GM12875 (cell line): ENCODE results near the gene TRAF6.
"Not testable (repeated sequence)": the region's sequence is repeated elsewhere in the genome, so short reads cannot be mapped to it uniquely, and the experiment has no call there.

Experiments used
- H3K4me3 ChIP-seq: one replicate; pipeline ENCODE4 v1.5.1; 2011; ENCODE audit warnings: low read depth, low read length, control low read depth
- TF ChIP-seq, protein P1 (sequence below): IDR thresholded peaks from 2 replicates; pipeline ENCODE4 v1.5.1; 2011; ENCODE audit warnings: low read depth, mild to moderate bottlenecking, control low read depth, inconsistent platforms, low read length, moderate library complexity, borderline replicate concordance; ENCODE audit not compliant: insufficient read depth

Gene TRAF6

DNA sequence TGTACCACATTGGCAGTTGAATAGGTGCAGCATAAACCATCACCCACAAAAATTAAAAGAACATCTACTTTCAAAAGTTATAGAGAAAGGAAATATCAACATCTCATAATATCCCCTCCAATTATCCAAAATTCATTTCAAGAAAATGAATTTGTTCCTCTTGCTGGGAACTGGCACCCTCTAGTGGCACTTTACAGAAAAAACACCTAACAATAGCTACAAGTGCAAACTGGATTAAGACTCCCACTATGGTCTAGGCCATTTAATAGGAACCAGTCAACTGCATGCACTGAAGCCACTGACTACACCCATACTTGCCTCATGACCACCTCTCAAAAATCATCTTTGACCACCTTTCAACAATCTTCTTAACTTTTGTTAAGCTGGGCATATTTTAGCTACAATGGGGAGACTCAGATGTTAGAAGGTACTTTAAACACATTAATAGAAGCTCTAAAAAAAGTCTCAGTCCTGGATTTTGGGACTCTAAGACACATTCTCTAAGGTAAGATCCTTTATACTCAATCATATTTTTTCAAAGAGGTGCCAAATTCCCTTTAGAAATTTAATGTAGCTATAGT lies 17.3 kb downstream of the TRAF6 start:
- TF ChIP-seq, protein P1, sequence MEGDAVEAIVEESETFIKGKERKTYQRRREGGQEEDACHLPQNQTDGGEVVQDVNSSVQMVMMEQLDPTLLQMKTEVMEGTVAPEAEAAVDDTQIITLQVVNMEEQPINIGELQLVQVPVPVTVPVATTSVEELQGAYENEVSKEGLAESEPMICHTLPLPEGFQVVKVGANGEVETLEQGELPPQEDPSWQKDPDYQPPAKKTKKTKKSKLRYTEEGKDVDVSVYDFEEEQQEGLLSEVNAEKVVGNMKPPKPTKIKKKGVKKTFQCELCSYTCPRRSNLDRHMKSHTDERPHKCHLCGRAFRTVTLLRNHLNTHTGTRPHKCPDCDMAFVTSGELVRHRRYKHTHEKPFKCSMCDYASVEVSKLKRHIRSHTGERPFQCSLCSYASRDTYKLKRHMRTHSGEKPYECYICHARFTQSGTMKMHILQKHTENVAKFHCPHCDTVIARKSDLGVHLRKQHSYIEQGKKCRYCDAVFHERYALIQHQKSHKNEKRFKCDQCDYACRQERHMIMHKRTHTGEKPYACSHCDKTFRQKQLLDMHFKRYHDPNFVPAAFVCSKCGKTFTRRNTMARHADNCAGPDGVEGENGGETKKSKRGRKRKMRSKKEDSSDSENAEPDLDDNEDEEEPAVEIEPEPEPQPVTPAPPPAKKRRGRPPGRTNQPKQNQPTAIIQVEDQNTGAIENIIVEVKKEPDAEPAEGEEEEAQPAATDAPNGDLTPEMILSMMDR, result peak; percentile 61
- no peak overlapping the region for H3K4me3 ChIP-seq

DNA sequence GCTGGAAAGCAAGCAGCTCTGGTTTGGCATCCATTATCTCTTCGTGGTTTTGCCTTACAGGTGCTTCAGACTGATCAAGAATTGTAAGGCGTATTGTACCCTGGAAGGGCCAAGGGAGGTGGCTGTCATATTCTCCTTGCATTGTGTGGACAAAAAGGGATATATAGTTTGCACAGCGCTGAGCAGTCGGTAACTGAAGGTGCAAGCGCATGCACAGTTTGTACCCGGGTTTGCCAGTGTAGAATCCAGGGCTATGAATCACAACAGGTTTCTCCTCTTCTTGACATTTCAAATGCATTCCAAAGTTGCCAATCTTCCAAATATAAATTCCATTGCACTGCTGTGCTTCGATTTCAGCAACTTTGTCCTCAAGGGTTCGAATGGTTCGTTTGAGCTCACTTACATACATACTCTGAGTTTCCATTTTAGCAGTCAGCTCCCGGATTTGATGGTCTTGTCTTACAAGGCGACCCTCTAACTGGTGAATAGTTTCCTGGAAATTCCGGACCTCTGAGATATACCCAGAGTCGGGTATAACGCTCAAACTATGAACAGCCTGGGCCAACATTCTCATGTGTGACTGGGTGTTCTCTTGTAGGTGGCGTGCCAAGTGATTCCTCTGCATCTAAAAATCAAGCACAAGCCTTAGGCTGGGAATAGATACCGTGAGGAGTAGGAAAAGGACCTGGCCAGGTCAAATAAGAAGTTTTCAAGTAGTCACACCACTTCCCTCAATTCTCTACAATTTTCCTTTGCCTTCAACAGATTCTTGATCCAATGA lies 19.9 kb downstream of the TRAF6 start:
- no peak overlapping the region for H3K4me3 ChIP-seq
- TF ChIP-seq, protein P1, result no peak

DNA sequence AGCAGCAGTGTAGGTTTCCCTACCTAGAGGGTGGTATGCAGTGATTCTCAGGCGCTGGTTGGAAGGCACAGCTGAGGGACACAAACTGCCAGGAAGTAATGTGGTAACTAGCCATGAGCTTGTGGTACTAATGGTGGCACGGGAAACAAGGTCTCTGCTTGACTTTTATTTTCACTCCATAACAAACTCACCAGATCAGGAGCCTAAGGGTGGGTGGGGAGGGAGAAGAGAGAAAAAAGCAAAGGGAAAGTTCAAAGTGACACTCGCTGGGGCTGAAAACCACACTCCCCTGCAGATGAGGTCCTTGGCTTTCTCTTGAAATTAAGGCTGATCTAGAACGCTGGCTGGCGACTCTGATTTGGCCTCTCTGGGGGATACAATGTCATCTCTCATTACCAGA lies 22.0 kb downstream of the TRAF6 start:
- H3K4me3 ChIP-seq, result no peak overlapping the region
- TF ChIP-seq, protein P1, result no peak

DNA sequence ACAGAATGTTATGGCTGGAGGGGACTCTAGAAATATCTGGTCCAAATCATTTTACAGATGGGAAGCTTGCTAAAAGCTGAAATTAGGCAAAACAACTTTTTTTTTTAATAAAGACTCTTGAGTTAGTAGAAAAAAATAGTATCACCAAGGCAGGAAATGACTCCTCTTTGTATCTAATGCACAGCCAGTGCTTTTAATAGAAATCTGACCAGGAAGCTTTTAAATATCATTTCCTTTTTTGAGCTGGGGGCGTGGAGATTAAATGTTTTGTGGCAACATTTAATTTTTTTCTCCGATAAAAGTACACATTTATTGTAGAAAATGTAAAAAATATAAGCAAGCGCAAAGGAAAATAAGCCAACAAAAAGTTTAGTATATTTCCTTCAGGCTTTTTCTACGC lies 22.5 kb downstream of the TRAF6 start:
- TF ChIP-seq, protein P1, result no peak
- no peak overlapping the region for H3K4me3 ChIP-seq

DNA sequence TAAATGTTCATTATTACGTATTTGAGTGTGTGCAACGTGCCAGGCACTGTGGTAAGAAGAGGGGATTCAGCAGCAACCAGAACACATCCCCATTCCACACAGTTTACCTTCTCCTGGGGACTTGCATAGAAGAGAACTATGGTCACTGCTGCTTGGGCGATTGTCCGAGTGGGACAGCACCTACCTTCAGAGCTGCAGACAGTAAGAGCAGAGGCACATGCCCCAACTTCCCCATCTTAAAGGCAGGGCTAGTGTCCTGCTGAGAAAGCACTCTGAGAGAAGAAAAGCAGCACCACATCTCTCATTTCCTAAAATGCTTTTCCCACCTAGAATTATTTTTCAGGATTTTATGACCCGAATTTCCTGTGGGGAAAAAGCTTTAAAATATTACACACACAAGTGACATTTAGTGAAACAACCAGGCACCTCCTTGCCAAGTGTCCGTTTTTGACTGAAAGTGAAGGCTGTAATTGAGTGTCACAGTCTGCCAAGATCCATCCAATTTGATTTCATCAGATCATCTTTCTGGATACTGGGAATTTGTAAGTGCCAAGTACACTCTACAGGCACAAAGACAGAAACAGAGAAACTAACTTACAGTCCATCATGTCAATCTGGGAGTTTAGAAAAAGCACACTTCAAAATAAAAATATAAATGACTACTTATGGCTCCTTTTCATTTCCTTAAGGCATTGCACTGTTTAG lies 24.6 kb downstream of the TRAF6 start:
- H3K4me3 ChIP-seq, result no peak overlapping the region
- TF ChIP-seq, protein P1, result no peak

DNA sequence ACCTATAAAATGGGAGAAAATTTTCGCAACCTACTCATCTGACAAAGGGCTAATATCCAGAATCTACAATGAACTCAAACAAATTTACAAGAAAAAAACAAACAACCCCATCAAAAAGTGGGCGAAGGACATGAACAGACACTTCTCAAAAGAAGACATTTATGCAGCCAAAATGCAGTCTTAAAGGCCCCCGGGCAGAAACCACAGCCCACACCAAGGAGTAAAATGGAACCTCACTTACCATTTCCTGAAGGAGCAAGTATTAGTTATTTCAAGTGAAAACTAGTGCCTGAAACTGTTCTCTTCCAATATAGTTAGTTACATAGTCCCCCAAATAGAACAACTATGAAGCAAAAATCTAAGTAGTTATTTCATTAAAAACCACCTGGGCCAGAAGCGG lies 27.0 kb downstream of the TRAF6 start:
- not testable (repeated sequence) for H3K4me3 ChIP-seq

DNA sequence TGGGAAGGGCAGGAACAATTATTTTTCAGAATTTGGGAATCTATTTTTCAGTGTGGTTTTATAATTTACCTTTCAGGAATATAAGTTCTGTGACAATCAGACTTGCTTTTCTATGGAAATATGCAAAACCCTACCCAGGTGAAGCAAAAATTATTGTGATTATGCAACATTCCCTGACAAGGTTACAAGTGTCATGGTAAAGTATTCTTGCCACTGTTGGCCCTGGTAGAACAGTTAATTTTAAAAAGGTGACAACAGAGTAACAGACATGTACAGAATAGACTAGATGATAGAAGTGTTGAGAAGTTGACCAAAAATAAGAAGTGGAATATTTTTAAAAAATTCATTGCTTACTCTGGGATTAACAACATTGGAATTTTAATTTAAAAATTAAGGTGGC lies 29.2 kb downstream of the TRAF6 start:
- TF ChIP-seq, protein P1, result no peak
- no peak overlapping the region for H3K4me3 ChIP-seq
